DOHH2 (cell line): Measurements from ENCODE around the gene DSCAML1.

Experiments used
- EZH2phosphoT487 ChIP-seq: fragments of 200-600 bp; sonication (generic); IDR thresholded peaks from 2 replicates; pipeline ENCODE4 v1.6.1; 2017; ENCODE audit warnings: borderline replicate concordance, mild to moderate bottlenecking, antibody characterized with exemption, low read length, moderate library complexity, mixed read lengths
- TF ChIP-seq, protein P1 (sequence below): fragments of 200-600 bp; sonication (generic); IDR thresholded peaks from one replicate; pipeline ENCODE4 v1.5.1; 2014; ENCODE audit warnings: antibody characterized with exemption, mild to moderate bottlenecking, low read depth, low read length; ENCODE audit not compliant: poor library complexity, severe bottlenecking

DNA sequence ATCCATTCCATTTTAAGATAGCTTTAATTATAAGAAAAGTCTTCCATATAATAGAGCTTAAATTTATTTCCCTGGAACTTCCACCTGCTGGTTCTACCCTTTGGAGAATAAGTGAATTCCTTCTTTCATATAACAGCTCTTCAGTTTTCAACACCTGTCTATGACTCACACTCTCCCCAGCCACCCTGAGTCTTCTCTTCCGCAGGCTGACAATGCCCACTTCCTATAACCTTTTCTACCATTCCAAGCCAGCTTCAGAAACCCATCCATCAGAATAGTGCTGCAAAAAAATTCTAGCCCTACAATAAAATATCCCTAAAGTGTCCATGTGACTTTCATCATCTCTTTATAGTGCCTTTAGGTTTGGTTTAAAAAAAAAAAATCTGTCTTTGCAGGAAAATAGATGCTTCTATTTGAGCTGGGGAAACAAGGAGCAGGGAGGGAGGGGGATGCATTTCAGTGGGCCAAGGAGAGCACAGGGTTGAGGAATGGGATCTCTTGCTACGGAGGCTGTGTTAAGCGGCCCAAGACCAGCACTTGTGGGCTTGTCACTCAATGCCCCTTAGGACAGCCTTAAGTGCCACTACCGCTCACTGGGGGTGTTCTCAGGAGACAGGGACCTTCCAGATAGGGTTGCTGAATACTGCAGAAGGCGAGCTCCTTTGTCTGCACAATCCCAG, 178.6 kb downstream of the DSCAML1 start:
- TF ChIP-seq, protein P1, sequence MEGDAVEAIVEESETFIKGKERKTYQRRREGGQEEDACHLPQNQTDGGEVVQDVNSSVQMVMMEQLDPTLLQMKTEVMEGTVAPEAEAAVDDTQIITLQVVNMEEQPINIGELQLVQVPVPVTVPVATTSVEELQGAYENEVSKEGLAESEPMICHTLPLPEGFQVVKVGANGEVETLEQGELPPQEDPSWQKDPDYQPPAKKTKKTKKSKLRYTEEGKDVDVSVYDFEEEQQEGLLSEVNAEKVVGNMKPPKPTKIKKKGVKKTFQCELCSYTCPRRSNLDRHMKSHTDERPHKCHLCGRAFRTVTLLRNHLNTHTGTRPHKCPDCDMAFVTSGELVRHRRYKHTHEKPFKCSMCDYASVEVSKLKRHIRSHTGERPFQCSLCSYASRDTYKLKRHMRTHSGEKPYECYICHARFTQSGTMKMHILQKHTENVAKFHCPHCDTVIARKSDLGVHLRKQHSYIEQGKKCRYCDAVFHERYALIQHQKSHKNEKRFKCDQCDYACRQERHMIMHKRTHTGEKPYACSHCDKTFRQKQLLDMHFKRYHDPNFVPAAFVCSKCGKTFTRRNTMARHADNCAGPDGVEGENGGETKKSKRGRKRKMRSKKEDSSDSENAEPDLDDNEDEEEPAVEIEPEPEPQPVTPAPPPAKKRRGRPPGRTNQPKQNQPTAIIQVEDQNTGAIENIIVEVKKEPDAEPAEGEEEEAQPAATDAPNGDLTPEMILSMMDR, result no peak
- TF ChIP-seq EZH2phosphoT487, result no peak
